Right ventricle myocardium inferior (tissue), 1 donor: Measurements from ENCODE around the gene KXD1. TPM values are rescaled to one million over a fixed set of nuclear protein-coding genes. Genes with fewer than 3 reads are reported as not detected.

ENCODE experiments used
- ATAC-seq: fragments of 200-7000 bp; cut with Tn5 transposase; one replicate; pipeline ENCODE4 v1.9.1; 2020; ENCODE audit warnings: mild to moderate bottlenecking, moderate library complexity
- DNase-seq: peaks from one replicate; pipeline ENCODE4 v3.0.0; 2021; ENCODE audit errors: missing footprints
- intact Hi-C: fragments of 100-400 bp; cut with DNase I; formaldehyde crosslinking; loops from one replicate; pipeline ENCODE4 v1.11.0; 2022
- total RNA-seq: library from RNA; stranded (reverse); fragmentation: NEBNext Ultra II Directional; extraction: Animal tissue kit (Norgen Biotek cat#: 25700); gene quantifications from one replicate; pipeline ENCODE4 v1.2.1, GENCODE V29; 2021
- donor health status: DM: no; HTN: yes; CAD: no; lungs with severe emphysema.

Gene KXD1
- total RNA-seq, 1 donor from 2014 or later = 50.3 TPM

DNA sequence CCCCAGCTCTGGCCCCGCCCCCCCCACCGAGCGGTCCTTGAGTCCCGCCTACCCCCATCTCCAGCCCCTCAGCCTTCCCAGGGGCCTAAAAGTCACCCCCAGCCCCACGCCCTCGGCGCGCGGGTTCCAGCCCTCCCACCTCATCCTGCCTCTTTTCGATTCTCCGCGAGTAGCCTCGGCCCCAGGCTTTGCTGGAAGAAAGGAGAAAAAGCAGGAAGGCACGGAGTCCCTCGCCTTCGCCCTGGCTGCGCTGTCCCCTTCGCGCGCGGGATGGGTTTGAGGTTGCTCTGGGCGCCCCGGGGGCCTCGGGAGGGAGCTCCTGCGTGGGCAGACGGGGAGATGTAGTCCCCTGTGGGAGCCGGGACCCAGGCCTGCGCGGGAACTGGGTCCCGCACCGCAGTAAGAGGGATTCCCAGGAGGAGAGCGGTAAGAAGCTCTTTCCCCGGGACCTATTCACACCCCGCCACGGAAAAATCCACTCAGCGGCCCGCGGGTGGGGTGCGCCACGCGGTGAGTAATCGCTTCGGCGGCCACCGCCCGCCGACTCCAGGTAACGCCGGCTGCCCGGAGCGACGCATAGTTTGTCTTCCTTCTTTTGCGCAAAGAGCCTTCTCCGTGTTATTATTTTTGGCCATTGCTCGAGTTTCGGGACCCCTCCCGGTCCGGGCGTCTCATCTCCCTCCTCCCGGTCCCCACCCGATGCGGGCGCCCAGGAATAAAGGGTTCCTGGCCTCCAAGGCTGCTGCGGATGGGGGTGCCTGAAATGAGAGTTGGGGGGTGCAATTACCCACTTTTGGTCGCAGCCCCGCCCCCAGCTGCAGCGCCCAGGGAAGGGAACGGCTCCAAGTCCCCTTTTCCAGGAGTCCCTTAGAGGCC lies 49.8 kb downstream of the KXD1 start:
- ATAC-seq (peak; percentile 14), DNase-seq (peak; percentile 33)
- intact Hi-C loops = no loop called here

DNA sequence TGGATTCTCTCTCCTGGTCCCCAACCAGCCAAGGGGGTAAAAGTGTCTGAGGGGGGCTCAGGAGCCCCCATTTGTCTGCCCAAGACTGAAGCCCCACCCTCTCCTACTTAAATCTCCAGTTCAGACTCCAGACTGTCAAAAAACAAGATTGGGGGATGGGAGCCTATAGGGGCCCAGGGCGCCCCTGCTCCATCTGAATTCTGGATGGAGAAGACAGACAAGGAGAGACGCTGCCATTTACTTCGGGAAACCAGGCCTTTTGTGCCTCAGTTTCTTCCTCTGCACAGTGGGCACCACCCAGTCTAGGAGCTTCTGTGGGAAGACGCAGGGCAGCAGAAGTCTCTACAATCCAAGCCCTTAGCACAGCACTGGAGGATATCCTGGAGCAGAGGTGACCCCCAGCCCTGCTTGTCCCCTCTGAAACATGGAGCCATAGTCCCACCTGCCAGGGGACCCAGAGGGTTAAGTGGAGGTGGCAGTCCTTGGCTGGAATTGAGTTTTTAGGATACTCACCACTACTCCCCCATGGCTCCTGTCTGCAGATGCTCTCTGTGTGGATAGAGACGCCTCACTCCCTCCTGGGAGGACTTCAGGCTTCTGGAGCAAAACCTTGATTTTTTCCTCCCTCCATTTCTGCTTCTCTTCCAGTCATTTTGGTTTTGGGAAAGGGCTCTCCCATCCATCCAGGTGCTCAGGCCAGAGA lies 50.6 kb downstream of the KXD1 start:
- intact Hi-C loops = no loop called here
- ATAC-seq (no peak), DNase-seq (no peak)

DNA sequence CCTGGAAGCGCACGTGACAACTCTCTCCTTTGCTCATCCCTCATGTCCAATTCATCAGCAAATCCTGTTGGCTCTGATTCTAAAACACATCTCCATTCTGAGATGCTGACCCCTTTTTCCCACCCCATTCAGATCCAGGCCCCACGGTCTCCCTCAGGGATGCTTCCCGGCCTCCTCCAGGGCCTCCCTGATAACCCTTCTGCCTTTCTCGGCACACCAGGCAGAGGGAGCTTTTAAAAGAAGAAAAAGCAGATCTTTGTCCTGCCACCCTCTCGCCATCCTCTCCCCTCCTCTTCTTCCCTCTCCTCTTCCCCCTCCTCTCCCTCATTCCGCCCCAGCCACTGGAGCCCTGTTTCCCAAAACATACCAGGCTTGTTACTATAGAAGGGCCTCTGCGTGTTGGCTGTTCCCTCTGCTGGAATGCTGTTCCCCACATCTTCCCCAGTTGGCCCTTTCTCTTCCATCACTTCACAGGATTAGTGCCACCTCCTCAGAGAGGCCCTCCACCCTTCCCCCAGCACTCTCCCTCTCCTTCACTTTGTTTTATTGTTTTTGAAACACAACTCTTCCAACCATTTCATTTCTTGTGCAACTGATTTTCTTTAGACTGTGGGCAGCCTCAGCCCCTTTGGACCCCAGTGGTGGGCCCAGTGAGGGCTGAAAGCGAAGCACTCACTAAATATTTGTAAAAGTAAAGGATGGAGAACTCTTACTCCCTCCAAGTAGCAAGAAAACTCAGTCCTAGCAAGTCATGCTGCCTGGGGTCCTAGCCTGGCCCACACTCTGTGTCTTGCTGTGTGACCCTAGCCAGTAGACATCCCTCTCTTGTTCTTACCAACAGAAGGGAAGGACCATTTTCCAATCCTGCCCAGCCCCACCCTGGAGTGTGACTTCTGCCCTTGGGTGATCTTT lies 51.4 kb downstream of the KXD1 start:
- ATAC-seq = no peak
- no peak for DNase-seq
- intact Hi-C loops = no loop called here

DNA sequence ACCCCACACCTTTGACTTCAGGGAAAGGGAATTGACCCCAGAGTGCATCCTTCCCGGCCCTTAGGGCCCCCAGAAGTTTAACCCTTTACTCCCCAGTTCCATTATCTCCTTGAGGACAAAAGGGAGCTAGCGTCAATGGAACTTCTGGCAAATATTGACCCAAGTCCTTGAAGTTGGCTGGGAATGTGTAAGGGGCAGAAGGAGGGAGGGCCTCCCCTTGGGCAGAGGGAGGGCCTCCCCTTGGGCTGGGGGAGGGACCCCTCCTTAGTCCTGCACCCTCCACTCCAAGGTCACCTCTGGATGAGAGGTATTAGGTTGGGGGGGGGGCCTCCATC lies 52.0 kb downstream of the KXD1 start:
- ATAC-seq (no peak), DNase-seq (no peak)
- intact Hi-C loops = no loop called here

DNA sequence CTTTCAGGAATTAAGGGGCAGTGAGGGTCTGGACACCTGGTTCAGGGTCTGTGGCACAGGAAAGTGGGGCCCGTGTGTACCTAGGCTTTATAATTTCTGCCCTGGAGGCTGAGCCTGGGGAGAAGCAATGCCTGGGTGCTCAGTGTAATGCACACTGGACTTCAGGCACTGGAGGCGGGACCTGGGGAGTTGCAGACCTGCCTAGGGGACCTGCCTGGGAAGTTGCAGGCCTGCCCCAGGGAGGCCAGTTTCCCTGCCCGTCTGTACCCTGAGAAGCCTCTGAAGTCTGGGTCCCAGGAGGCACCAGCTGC lies 52.5 kb downstream of the KXD1 start:
- no peak for DNase-seq
- ATAC-seq = no peak
- intact Hi-C loops = no loop called here

DNA sequence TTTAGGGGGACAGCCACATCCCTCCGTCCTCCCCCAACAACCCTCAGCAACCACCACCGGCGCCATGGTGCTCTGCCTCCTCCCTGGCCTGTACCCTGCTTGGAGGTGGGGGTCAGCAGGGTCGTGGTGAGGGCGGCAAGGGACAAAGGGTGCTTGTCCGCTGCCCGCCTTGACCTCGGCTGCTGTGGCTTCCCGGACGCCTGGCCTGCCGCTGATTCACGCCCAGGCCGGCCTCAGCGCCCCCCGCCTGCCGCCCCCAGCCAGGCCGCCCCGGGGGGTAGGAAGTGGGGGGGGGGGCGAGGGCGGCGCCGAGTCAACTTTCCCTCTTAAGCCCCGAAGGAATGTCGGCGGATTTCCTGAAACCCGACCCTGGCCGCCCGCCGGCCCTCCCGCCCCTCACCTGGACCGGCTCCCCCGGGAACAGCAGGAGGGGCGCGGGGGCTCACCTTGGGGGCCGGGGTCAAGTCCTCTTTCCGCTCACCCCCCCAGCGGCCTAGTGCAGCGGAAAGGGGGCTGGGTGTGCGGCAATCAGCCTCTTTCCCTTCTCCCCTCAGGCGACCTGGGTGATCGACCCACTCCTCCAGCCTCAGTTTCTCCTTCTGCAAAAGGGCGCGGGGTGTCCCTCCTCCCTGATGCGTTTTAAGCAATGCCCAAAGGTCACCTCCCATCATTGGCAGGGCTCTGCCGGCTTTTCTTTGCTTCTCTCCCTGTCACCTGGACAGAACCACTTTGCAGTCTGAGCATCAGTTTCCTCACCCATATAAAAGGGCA lies 53.1 kb downstream of the KXD1 start:
- no peak for ATAC-seq
- no peak for DNase-seq
- intact Hi-C loops = no loop called here

DNA sequence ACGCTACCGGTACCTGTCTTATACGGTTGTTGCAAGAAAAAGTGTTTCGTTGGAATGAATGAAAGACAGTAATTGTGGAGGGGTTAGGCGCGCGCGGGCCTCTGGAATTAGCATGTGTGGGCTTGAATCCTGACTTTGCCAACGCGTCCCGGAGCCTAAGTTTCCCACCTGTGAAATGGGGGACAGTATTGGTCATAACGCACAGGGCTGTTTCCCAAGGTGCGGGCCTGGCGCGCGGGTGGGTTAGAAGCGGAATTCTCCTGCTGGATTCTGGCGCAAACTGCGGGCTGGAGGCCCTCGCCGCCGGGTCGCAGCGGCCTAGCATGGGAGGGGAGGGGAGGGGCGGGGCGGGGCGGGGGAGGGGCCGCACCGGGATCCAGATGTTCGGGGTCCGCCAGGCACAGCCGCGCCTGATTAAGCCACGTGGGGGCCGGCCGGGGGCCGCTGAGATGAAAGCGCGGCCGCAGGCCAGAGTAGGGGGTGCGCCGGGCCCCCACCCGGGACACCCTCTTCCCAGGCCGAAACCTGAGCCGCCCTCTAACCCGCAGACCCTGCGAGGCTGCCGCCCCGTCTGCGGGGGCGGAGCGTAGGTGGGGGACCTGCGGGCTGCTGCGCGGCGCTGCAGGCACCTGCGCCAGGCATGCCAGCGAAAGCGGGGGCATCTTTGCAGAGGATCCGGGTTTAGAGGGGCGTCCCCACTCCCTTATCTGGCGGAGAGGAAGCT lies 53.8 kb downstream of the KXD1 start:
- DNase-seq = no peak
- intact Hi-C loops = no loop called here
- no peak for ATAC-seq

DNA sequence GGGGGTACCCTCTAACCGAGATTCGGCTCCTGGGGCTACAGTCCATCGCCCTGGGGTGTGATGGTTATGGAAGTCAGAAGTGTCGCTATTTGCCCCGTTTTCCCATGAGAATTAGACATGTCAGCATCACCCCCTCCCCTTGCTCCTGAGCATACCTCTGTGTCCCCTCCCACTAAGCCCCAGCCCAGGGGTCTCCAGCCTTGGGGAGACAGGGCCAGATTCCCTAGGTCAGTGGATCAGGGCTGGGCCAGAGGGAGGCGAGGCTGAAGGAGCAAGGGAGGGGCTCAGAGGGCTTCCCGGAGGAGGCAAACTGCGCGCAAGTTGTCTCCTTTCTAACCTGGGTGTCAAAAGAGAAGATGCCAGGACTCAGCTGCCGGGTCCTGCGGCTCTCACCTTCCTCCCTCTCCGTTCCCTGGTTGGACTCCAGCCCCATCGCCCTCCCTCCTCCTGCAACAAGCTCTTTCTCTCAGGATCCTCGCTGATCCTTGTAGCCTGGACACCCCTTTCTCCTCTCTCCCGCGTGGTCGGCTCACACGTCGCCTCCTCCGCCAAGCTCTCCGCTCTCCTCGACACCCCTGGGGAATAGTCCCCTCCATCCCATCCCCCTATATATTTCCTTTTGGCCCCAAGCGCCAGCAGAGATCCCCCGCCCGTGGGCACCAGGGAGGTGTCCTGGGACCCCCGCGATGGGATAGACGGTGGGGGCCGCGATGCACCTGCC lies 54.5 kb downstream of the KXD1 start:
- DNase-seq (no peak), ATAC-seq (no peak)
- intact Hi-C loops = no loop called here

DNA sequence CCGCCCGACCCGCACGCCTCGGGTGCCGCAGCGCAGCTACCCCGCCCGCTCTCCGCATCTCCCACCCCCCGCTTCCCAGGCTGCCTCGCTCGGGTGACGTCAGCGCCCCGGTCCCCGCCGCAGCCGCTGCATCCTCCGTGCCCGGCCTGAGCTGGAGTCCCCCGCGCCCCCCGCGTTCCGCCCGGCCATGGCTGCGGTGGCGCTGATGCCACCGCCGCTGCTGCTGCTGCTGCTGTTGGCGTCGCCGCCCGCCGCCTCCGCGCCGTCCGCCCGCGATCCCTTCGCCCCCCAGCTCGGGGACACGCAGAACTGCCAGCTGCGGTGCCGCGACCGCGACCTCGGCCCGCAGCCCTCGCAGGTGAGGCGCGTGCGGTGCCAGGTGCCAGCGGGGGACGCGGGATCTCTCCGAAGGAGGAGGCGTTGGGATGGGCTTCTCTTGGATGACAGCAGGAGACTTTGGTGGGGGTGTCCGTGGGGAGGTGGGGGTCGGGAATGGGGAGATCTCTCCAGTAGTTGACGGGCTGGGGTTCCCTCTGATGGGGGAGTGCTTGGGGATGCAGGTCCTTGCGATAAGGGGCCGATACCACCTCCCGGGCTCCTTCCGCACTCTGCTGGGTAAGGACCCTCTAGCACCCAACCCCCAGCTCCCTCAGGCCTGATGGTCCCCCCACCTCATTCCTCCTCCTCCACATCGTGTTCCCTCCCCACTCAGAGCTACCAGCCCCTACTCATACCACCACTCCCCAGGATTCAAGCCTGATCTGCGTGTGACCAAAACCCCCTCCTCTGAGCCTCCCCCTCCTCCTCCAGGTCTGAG lies 55.3 kb downstream of the KXD1 start, which contains the start of gene TMEM59L:
TMEM59L (plus strand) TSS at position 99 of the 817 bp plus-strand sequence; CDS start at position 188, 89 bp downstream.
- intact Hi-C loops = no loop called here
- no peak for DNase-seq
- no peak for ATAC-seq

DNA sequence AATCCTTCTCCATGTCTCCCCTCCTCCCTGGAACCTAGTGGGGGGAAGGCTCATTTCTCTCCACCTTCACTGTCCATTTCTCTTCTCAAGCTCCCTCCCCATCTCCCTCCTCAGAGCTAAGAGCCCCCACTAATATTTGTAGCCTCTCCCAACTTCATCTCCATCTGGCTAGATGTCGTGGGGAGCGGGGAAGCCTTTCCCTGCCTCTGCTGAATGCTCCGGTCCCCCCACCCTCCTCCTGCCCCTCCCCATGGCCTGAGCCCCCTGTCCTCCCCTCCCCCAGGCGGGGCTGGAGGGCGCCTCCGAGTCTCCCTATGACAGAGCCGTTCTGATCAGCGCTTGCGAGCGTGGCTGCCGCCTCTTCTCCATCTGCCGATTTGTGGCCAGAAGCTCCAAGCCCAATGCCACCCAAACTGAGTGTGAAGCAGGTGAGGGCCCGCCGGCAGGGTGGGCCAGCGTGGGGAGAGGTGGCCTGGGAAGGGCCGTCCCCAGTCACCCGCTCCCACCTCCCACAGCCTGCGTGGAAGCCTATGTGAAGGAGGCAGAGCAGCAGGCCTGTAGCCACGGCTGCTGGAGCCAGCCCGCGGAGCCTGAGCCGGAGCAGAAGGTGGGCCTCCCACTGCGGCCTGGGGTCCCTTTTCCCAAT lies 56.0 kb downstream of the KXD1 start:
- intact Hi-C loops = no loop called here
- ATAC-seq (no peak), DNase-seq (no peak)

DNA sequence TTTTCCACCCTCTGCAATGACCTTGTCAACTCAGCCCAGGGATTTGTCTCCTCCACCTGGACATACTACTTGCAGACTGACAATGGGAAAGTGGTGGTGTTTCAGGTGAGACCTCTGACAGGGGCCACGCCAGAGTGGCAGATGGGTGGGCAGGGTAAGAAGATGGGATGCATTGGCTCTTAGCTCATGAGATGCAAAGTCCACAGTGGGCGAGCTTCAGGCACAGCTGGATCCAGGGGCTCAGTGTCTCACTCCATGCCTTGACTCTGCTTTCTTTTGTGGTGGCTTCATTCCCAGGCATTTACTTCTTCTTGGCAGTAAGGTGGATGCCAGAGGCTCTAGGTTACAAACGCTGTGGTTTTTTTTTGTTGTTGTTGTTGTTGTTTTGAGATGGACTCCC lies 58.4 kb downstream of the KXD1 start:
- ATAC-seq = no peak
- intact Hi-C loops = no loop called here
- DNase-seq = no peak

DNA sequence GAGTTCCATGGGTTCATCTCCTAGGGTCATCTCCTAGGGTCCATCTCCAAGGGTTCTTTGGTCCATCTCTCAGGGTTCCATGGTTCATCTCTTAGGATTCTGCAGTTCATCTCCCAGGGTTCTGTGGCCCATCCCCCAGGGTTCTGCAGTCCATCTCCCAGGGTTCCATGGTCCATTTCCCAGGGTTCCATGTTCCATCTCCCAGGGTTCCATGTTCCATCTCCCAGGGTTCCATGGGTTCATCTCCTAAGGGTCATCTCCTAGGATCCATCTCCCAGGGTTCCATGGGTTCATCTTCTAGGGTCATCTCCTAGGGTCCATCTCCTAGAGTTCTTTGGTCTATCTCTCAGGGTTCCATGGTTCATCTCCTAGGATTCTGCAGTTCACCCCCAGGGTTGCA lies 59.9 kb downstream of the KXD1 start:
- intact Hi-C loops = no loop called here
- DNase-seq (no peak), ATAC-seq (no peak)

DNA sequence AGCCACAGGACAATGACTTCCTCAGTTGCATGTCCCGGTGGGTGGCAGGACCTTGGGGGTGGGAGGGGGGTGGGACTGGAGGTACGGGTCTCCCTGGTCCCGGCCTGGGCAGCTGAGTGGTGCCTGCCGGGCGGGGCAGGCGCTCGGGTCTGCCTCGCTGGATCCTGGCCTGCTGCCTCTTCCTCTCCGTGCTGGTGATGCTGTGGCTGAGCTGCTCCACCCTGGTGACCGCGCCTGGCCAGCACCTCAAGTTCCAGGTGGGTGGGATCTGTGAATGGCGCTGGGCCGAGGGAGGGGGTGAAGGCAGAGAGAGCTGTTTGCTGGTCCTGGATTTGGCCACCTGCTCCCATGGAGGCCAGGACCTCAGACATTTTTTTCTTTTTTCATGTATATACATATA lies 60.6 kb downstream of the KXD1 start:
- DNase-seq (no peak), ATAC-seq (no peak)
- intact Hi-C loops = no loop called here
